ENCODE data around the gene CACNA1H.
"Not testable (repeated sequence)": the region's sequence is repeated elsewhere in the genome, so short reads cannot be mapped to it uniquely, and the experiment has no call there.

Gene CACNA1H

GRCh38 chr16:1174477-1175357 lies 21.8 kb downstream of the CACNA1H start:
- no peak for DNase-seq (ENCODE audit: low read depth in 2 of 2)

DNA sequence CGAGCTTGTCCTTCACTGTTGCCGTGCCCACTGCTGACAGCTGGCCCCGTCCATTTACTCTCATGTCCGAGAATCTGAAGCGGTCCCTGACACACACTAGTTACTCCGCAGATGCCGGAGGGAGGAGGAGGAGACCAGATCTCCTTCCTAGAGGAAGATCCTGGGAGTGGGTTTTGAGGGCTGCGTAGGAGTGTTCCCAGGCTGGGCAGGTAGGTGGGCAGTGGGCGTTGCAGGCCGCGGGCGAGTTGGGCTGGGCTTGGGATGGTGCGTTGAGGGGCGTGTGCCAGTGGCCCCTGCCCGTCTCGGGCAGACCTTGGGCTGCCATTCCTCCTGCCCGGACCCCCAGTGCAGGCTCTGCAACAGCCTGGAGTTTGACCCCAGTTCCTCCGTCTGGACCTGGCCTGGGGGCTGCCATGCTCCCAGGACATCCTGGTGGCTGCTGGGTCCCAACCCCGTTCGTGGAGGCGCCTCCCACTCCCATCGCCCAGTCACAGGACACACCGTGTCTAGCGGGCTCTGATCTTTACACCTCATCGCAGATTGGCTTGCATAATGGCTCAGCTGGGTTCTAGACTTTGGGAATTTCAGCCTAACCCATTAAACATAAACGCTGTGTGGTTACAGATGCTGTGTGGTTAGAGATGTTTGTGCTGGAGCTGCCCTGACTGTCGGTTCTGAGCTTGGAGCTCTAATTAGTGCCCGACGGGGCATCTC lies 22.8 kb downstream of the CACNA1H start:
- no peak for DNase-seq (ENCODE audit: low read depth in 2 of 2)

DNA sequence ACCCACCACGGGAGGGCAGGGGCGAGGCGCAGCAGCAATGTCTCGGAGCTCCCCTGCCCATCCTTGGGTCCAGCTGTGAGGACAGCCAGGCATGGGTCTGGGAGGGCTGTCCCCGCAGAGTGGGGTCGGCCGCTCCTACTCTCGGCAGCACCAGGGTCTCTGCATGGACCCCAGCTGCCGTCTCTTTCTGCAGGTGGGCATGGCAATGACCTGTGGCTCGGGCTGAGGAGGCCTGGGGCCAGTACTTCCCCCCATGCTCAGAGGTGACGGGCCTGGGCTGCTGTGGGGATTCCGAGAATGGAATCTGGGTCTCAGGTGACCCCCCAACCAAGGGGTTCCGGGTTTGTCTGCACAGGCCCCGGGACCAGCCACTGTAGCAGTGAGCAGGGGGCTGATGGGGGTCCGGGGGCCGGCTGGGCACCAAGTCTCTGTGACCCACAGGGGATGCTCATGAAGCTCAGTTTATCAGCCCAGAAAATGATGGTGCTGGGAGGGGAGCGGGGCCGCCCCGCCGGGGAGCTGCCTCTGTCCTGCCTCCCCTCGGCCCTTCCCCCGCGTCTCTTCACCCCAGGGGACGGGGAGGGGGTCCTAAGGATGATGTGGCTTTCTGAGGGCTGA lies 23.5 kb downstream of the CACNA1H start:
- DNase-seq (ENCODE audit: low read depth in 2 of 2) = no peak

- no peak for DNase-seq (ENCODE audit: low read depth in 2 of 2)
These were observed 24.1 kb downstream of the CACNA1H start for GRCh38 chr16:1177053-1177452.

DNA sequence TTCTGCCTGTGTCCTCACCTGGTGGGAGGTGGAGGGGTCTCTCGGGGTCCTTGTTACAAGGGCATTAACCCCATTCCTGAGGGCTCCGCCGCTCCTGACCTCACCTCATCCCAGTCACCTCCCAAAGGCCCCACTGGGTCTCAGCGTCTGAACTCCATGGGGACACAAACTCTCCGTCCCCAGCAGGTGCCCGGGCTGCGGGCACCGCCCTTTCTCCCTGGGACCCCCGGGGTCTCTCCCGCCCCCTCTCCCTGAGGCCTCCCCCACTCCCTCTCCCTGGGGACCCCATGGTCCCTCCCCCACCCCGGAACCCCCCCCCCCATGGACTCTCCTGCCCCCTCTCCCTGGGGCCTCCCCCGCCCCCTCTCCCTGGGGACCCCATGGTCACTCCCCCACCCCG lies 24.8 kb downstream of the CACNA1H start:
- DNase-seq (ENCODE audit: low read depth in 2 of 2) = no peak

DNA sequence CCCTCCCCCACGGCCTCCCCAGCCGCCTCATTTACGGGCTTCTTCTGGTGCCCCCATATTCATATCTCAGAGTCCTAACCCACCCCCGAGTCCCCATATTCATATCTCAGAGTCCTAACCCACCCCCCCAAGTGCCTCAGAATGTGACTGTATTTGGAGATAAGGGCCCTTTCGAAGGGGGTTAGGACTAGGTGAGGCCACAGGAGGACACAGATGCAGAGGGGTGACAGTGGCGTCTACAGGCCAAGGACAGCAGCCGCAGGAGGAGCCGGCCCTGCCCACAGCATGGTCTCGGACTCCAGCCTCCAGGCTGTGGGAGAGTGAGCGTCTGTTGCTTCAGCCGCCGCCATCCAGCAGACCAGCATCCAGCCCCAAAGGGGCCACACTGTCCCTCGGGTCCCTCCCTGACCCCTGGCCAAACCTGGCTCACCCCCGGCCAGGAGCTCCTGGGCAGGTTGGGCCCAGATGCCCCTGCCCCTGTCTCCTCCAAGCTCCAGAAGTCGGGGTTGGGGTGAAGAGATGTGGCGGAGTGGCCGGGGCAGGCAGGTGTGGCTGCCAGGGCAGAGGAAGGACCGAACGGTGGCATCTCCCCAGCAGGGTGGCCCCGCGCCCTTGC lies 25.5 kb downstream of the CACNA1H start:
- no peak for DNase-seq (ENCODE audit: low read depth in 2 of 2)

GRCh38 chr16:1180549-1181403 lies 27.9 kb downstream of the CACNA1H start:
- DNase-seq (ENCODE audit: low read depth in 2 of 2) = no peak

GRCh38 chr16:1181404-1182315 lies 28.8 kb downstream of the CACNA1H start:
- no peak for DNase-seq (ENCODE audit: low read depth in 2 of 2)

DNA sequence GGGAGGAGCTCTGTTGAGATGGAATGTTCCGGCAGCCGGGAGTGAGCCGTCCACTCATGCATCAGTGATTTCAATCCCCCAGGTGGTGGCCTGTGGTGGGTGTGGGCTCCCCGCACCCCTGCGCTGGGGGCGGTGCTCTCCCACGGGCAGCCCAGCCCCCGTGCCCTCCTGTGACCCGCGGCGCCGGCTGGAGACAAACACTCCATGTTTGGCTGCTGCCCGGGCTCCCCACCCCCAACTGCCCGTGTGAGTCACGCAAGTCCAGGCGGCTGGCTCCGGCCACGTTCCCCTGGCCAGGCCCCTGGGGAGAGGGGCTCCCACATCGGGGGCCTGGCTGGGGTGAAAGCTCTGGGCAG lies 29.4 kb downstream of the CACNA1H start:
- DNase-seq (ENCODE audit: low read depth in 2 of 2) = peak; percentile 32 to 37

DNA sequence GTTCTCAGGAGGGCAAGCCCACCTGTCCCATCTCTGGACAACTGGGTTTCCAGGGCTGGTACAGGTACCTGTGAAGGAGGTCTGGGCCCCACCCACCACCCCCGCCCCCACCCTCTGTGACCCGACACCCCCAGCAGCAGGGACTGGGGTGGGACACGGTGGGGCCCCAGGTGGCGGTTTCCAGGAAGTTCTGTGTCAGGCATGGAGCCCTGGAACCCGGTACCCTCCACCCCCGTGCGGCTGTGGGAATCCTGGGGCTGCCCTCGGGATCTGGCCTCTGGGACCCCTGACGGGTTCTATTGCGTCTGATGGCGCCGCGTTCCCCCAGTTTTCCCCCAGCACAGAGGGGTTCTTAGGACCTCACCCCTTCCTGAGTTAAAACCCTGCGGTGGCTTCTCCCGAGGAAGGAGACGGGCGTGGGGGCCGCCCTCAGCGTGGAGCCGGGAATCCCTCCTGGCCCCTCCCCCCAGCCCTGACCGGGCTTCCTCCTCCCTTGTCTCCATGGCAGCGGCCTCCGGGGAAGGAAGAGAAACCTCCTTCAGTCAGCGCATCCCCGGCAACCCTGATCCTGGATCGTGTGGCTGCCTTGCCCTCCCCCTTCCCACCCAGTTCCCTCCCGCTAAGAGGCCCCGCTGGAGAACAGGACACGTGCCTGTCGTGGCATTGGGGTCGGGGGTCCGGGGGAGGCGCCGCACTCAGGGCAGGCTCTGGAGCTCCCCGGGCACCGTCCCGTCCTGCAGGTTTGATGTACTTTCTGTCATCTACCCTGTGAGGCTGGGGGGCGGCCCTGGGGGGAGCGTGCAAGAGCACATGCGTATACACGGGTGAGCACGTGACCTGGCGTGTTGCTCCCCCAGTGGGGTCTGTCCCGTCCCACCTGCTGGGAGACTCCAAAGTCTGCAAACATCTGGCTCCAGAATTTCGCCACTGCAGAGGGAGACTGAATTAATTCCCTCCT lies 30.3 kb downstream of the CACNA1H start:
- peak in 1 of 2 experiments; percentile 10 for DNase-seq (ENCODE audit: low read depth in 2 of 2)

GRCh38 chr16:1184156-1184868 lies 31.4 kb downstream of the CACNA1H start:
- no peak for DNase-seq (ENCODE audit: low read depth in 2 of 2)

GRCh38 chr16:1184980-1185379 lies 32.1 kb downstream of the CACNA1H start:
- DNase-seq (ENCODE audit: low read depth in 2 of 2) = no peak

DNA sequence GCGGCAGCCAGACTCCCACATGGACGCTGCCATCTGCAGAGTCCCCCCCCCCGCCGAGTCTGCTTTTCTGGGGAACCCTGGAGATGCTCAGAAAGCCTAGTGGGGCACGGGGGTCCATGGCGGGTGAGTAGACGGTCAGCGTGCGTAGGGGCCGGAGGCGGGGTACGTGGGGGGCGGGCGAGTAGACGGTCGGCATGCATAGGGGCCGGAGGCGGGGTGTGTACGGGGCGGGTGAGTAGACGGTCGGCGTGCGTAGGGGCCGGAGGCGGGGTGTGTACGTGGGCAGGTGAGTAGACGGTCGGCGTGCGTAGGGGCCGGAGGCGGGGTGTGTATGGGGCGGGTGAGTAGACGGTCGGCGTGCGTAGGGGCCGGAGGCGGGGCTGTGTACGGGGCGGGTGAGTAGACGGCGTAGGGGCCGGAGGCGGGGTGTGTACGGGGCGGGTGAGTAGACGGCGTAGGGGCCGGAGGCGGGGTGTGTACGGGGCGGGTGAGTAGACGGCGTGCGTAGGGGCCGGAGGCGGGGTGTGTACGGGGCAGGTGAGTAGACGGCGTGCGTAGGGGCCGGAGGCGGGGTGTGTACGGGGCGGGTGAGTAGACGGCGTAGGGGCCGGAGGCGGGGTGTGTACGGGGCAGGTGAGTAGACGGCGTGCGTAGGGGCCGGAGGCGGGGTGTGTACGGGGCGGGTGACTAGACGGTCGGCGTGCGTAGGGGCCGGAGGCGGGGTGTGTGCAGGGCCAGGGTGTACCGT lies 32.7 kb downstream of the CACNA1H start:
- DNase-seq (ENCODE audit: low read depth in 2 of 2) = not testable (repeated sequence)

GRCh38 chr16:1188432-1189189 lies 35.7 kb downstream of the CACNA1H start:
- no peak for DNase-seq (ENCODE audit: low read depth in 2 of 2)

DNA sequence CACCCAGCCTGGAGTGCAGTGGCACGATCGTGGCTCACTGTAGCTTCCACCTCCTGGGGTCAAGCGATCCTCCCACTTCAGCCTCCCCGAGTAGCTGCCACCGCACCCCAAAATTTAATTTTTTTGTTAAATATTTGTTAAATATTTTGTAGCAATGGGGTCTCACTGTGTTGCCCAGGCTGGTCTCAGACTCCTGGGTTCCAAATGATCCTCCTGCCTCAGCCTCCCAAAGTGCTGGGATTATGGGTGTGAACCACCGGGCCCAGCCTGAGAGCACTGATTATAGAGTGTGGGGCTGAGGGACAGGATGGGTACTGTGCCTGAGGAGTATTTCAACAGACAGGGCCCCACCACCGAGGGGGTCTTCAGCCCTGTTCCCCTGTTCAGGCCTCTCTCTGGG lies 36.5 kb downstream of the CACNA1H start:
- no peak for DNase-seq (ENCODE audit: low read depth in 2 of 2)

- not testable (repeated sequence) for DNase-seq (ENCODE audit: low read depth in 2 of 2)
These were observed 37.9 kb downstream of the CACNA1H start for GRCh38 chr16:1190789-1191188.

All from fibroblast of skin of left quadriceps (primary cell).